ENCODE results near the gene CKMT2.

- TF ChIP-seq EZH2phosphoT487 (IDR thresholded peaks at IDR 0.05; ENCODE audit: insufficient read depth, low read depth) (no peak), EZH2 (IDR thresholded peaks at IDR 0.05; ENCODE audit: insufficient read depth, poor library complexity, severe bottlenecking) (no peak)
These were observed 16.1 kb downstream of the CKMT2 start for GRCh38 chr5:81249240-81249639.

Data from GM23248 (cell line).